Activated T-helper 1 cell treated with Interleukin-2 at 50 U/mL for 16 hours (primary cell): ENCODE data around the gene PDS5B.

Experiments used
- DNase-seq: peaks from one replicate; pipeline ENCODE4 v3.0.0-alpha.2; 2020; ENCODE audit warnings: low read depth

The PDS5B gene

DNA sequence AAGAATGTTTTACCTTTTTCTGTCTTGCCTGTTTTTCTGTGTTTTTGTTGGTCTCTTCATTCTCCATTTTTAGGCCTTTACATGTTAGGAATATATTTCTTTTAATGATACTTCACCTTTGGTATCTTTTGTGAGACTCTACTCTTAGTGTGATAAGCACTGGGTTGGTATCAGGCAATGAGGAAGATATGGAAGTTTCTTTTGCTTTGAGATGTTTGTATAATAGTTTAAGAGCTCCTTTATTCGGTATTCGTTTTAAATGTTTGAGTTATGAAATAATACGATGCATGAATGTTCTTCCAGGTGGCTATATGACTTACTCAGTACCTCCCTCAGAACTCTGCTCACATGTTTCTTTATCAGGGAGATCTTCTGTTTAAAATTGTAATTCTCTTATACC, 144.8 kb downstream of the PDS5B start:
- no peak for DNase-seq

DNA sequence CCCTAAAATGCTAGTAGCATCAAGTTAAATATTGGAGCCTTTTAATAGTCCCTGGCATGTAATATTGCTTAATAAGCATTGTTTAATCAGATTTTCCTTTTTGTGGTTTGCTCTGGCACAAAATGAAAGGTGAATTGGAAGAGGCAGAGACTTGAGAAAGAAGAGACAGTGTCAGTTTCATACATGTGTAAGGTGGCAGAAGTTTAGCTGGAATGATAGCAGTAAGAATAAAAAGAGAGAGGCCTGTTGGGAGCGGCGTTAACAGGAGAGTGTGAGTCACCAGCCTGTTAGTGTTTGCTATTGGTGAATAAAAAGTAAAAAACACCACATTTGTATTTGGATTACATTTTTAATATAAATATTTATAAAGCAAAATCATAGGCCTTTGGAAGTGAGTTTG, 145.3 kb downstream of the PDS5B start:
- DNase-seq = no peak

DNA sequence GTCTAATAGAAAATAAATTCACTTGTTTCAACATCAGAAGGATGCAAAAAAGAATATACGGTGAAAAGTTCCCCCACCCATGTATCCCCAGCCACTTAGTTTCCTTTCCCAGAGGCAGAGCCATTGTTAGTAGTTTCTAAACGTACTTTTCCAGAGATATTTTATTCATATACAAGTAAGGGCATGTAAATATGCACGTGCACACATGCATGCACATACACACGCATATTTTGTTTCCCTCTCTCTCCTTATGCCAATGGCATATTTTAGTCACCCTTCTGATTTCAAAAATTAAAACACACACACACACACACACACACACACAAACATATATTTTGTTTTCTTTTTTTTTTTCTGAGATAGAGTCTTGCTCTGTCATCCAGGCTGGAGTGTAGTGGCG, 147.4 kb downstream of the PDS5B start:
- no peak for DNase-seq

DNA sequence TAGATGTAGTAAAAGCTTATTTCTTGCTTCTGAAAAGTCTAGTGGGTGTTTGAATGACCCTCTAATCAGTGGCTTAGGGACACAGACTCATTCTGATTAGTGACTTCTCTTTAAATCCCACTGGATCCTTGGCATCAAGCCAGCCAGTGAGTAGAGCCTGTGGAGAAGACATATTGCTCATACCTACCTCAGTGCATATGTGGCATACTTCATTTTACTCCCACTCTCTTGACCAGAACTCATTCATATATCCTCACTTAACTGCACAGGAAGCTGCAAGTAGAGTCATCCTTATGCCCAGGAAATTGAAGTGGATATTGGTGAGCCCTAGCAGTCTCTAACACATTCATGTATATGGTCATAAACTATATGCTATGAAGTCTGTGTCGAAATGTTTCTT, 148.3 kb downstream of the PDS5B start:
- DNase-seq = no peak

DNA sequence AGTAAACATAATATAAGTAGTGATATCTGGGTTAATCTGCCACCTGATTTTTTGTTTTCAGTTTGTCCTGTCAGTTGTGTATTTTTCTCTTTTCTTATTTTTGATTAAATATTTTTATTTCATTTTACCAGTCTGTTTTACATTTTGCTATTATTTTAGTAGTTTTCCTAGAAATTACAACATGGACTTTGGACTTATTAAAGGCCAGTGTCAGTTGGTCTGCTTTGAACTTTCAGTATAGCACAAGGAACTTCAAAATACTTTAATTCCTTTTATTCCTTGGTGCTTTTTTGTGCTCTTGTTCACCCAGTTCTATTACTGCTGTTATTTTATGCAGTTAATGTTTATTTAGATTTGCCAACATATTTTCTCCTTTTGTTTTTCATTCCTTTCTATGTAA, 149.6 kb downstream of the PDS5B start:
- no peak for DNase-seq

DNA sequence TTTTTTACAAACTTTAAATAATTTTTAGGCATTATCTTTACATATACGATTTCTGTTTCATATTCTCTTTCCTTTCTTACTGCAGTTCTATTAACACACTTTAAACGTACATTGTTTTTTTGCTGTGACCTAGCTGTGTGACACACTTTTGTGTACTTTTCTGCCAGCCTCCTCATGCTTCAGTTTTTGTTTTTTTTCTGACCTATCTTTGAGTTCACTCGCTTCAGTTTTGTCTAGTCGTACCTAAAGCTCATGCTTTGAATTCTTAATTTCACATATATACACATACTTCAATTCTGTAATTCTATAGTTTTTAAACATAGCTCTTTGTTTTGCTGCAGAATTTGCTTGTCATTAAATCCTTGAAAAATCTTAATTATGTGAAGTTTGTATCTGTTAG, 150.4 kb downstream of the PDS5B start:
- no peak for DNase-seq

DNA sequence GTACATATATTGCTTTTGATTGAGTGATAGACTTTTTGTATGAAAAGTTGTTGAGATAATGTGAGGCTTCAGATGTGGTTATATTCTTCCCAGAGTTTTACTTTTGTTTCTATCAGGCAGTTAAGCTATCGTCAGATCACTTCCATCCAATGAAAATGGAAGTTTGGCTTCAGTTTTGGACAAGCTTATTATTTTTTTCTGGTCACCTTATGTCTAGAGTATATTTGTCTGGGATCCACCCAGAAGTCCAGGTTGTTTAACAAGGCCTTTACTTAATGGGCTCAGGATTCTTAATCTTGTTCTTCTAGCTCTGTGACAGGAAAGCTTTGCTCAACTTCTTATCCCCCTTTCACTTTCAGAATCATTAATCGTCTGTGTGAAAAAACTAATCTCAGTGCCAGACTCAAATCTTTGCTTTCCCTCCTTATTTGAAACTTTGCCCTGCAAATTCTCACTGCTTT, 150.9 kb downstream of the PDS5B start:
- DNase-seq = no peak

DNA sequence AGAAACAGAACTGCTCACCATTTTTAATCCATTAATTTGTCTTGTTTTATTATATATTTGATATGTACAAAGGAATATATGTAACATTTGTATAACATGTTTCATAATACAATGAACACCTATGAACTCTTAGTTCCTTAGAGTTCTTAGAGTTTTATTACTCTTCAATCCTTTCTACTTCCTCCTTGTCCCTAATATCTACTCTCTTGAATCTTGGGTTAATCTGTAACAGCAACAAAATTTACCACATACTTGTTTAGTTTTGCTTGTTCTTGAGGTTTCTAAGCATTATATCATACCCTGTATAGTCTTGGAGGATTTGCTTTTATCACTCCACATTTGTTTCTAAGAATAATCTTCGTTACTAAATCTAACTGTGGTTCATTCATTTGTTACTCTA, 151.4 kb downstream of the PDS5B start:
- no peak for DNase-seq

DNA sequence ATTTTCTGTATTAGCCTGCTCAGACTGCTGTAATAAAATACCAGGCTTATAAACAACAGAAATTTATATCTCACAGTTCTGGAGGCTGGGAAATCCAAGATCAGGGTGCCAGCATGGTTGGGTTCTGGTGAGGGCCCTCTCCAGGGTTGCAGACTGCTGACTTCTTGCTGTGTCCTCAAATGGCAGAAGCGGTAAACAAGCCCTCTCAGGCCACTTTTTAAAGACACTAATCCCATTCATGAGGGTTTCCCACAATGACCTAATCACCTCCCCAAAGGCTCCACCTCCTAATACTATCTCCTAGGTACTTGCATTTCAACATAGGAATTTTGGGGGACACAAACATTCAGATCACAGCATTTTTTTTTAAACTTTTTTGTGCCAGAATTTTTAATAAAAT, 159.3 kb downstream of the PDS5B start:
- no peak for DNase-seq

DNA sequence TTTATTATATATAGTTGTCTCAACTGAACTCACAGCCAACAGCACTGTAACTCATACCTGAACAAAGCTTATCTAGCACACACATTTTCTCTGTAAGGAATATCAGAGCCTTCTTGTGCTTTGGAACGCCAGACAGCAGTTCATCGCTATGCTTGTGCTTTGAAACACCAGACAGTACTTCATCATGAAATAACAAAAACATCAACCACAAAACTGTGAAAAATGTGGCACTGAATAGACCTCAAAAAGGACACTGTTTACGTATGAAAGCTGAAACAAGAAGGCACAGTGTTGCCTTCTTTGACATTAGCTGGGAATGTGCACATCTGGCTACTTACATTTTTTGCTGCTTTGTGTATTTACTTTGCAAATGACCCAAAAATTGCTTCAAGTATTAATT, 160.2 kb downstream of the PDS5B start:
- DNase-seq = no peak

DNA sequence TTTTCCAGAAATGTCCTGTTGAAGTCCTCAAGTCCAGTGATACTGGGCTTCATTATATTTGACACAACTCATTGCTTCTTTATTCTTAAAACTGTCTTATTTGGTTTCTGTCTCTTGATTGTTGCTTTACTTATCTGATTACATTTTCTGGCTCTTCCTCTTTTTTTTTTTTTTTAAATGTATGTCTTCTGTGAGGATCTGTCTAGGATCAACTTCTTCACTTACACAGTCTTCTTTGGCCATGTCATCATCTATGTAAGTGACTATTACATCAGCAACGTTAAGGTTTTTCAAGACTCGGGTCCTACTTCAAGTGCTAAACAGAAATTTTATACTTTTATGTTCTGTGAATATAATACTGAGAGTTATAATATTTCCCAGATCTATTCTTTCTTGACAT, 162.1 kb downstream of the PDS5B start:
- no peak for DNase-seq

DNA sequence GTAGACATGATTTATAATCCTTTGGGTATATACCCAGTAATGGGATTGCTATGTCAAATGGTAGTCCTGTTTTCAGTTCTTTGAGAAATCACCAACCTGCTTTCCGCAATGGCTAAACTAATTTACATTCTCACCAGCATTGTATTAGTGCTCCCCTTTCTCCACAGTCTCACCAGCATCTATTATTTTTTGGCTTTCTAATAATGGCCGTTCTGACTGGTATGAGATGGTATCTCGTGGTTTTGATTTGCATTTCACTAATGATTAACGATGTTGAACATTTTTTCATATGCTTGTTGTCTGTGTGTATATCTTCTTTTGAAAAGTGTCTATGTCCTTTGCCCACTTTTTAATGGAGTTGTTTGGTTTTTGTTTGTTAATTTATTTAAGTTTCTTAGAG, 165.1 kb downstream of the PDS5B start:
- DNase-seq = no peak

DNA sequence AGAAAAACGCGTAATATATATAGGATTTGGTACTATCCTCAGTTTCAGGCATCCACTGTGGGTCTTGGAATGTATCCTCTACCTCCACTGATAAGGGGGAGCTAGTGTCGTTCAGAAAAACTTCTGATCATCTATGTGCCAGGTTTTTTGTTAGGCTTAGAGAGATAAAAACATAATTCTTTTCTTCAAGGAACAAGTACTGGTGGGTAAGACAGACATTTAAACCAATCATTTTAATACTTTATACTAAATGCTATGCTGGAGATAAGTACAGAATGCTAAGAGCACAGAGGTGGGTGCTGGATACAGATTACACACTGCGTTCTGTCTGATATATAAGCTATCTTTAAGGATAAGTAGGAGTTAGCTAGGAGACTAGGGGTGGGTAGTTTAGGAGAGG, 166.1 kb downstream of the PDS5B start:
- DNase-seq = no peak

DNA sequence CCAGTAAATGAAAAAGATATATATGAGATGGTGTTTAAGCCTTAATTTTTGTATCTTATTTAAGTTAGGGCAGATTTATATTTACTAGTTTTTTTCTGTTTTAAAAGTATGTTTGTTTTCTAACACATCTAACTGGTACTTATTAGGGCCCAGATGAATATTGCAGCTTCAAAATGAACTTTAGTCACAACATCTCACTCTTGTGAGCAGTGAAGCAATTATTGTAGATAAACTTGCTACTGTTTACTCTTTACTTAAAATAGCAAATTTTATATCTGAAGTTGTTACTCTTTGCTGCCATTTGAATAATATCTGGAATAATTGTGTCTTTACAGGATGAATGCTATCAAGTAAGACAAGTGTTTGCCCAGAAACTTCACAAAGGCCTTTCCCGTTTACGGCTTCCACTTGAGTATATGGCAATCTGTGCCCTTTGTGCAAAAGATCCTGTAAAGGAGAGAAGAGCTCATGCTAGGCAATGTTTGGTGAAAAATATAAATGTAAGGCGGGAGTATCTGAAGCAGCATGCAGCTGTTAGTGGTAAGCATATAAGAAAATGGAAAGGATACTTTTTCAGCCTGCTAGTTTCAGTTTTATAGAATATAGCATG, 166.8 kb downstream of the PDS5B start:
- DNase-seq = no peak

DNA sequence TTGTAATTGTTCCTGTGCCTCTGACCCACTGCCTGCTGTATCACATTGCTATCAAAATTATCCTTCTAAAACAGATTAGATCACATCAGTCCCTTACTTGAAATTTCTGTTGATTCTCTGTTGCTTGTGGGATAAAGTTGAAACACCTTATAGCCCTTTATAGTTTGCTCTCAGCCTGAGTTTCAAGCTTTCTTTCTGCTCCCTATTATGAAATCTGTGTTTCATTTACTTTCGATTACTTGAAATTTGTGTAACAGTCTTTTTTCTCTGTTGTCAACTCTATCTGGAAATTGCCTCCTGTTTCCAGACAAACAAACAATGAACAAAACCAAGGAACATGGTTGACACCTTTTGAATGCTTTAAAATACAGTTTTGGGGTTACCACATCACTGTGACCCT, 167.9 kb downstream of the PDS5B start:
- no peak for DNase-seq

DNA sequence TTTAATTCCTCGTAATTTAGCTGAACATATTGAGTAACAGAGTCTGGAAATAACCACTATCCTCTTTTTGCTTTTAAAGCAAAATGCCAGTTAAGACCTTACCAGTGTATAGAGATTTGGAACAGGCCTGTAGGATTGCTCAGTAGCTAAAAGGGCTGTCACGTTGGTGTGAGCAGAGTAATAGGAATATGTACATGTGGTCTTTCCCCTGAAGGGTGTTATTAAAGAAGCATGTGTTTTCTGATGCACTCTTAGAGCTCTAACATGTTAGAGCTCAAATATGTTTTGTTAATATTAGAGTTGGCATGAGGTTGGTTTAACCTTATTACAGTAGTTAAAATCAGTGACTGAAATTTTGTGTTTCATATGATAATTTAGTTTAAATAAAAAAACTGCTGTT, 172.9 kb downstream of the PDS5B start:
- DNase-seq = no peak

DNA sequence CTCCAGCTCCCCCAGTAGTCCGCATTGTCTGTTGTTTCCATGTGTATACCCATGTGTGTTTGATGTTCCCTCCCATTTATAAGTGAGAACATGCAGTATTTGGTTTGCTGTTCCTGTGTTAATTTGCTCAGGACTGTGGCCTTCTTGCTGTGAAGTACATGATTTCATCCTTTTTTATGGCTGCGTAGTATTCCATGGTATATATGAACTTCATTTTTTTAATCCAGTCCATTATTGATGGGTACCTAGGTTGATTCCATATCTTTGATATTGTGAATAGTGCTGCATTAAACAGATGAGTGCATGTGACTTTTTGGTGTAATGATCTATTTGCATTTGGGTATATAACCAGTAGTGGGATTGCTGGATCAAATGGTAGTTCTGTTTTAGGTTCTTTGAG, 175.2 kb downstream of the PDS5B start:
- DNase-seq = no peak

DNA sequence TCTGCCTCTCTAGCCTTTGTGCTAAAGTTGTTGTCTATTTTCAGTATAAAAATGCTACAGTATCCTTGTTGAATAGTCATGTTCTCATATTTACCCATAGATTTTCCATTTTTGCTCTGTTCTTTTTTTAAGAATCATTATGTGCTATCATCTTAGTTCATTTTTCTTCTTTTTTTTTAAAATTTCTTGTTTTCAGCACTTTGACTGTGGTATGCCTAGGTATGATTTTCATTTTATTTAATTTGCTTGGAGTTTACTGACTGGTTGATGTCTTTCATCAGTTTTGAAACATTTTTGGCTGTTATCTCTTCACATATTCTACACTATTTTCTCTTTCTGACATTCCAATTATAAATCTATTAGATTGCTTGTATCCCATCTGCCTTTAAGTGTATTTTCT, 192.9 kb downstream of the PDS5B start:
- DNase-seq = no peak

DNA sequence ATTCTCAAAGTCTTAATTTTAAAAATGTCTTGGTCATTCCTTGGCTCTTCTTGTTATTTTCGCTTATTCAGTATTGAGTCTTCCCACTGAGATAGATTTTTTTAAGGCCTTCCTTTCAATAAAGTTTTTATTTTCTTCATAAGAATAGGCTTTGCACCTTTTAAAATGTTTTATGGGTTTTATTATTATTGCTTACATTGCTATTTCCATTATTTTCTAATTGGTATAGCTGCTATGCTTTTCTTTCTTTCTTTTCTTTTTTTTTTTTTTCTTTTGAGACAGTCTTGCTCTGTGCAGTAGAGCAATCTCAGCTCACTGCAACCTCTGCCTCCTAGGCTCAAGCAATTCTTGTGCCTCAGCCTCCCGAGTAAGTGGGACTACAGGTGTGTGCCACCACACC, 195.7 kb downstream of the PDS5B start:
- DNase-seq = no peak

DNA sequence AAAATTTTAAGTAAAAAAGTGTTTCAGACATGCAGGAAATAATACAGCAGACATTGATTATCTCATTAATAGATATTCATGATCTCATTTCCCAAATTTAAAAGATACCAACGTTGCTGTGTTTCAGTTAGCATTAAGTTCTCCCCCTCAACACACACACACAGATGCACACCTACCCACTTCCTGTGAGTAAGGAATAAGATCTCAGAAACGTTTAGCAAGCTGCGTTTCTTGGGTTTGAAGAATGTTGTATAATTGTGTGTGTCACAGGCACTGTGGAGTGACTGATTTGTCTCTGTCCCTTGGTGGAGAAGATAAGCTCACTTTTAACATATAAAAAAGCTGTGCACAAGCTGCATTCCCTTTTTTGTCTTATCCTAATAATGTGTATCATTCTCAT, 196.8 kb downstream of the PDS5B start:
- no peak for DNase-seq

DNA sequence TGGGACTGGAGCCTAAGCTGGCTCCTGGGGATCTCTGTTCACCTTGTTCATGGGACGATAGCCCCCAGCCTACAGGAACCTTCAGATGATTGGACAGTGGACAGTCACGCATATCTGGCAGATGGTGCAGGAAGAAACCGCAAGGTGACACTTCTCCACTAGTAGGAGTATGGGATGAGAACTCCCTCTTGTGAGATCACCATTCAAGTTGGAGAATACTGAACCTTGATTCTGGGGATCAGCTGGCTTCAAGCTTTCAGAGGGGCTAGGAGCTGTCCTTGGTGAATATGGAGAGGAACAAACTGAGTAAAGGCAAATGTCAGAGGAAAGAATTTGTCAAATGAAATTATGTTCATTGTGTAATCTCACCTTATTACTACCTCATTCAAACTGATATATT, 204.5 kb downstream of the PDS5B start:
- DNase-seq = no peak

DNA sequence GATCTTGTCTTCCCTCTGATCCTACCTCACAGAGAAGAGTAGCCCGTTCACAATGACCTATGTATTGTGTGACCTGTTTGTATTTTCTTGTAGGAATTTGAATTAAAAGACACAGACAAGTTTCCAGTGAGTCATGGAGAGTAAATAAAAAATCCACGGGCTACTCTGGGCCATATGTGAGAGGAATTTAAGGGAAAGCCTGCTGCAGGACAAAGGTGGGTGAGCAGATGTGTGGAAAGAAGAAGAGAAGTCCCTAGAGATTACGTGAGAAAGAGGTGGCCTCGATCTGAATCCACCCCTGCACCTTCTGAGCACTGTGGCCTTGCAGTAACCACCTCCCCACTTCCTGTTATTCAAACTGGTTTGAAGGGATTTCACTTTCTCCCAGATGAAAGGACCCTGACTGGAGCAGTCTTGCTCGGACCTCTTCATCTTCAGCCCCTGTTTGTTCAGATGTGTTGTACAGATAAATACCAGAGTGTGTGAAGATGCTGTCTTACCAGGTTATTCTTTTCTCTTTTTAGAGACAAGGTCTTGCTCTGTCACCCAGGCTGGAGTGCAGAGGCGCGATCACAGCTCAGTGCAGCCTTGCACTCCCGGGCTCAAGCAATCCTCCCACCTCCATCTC, 205.4 kb downstream of the PDS5B start:
- DNase-seq = no peak

DNA sequence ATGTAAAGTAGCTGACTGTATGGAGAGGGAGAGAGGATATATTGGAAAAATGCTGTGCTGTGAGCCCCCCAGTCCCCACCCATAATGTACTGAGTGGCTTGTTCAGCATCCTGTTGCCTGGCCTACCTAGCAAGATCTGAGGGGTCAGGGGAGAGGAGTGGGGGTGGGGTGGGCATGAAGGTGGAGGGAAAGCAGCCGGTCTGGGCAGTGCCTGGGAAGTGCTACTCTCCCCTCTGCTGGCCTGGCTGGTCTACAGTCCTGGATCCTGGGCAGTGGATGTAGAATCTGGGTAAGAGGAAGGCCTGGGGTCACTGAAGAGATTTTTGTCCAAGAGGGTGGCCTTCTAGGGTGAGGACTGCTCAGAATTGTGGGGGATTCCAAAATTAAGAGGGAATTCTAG, 210.5 kb downstream of the PDS5B start:
- no peak for DNase-seq

DNA sequence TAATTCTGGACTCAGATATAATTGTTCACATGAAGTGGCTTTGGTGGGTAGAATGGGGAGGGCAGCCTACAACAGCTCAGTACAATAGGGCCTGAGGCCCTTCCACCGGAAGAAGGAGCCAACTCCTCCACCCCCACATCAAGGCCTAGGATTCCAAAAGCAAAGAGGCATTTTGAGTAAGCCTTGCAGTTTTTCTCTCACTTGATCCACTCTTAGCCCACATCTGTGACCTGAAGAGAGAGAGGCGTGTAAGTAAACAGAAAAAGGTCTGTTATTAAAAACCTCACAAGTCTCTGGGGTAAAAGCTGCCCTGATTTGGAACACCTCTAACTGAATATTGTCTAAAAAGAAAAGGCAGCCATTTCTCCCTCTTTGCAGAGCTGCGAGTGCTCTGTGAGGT, 215.9 kb downstream of the PDS5B start:
- DNase-seq = no peak
